NCI-H82 treated with DMSO at 0.1 percent for 48 hours (cell line): ENCODE measurements around the gene KRT82.

Source experiments
- DNase-seq: peaks from one replicate; lab custom pipeline; 2025; ENCODE audit not compliant: unreplicated experiment; lab: John Stamatoyannopoulos, UW

Gene KRT82

GRCh38 chr12:52389313-52390207, 16.6 kb downstream of the KRT82 start:
- no peak for DNase-seq

- DNase-seq = no peak
Measured at GRCh38 chr12:52387859-52388258, 18.3 kb downstream of the KRT82 start.

GRCh38 chr12:52385226-52385702, 20.9 kb downstream of the KRT82 start, which contains the start of gene KRT84:
TSS of gene KRT84 (minus strand) at chr12:52385652. CDS start at chr12:52385585, 67 bp downstream.
- no peak for DNase-seq

GRCh38 chr12:52383331-52383730, 22.8 kb downstream of the KRT82 start:
- DNase-seq = no peak

GRCh38 chr12:52382854-52383253, 23.3 kb downstream of the KRT82 start:
- no peak for DNase-seq

GRCh38 chr12:52381206-52381605, 24.9 kb downstream of the KRT82 start:
- DNase-seq = no peak

GRCh38 chr12:52380271-52380694, 25.9 kb downstream of the KRT82 start:
- no peak for DNase-seq

- DNase-seq = no peak
Measured at GRCh38 chr12:52379536-52379935, 26.6 kb downstream of the KRT82 start.

- DNase-seq = no peak
Measured at GRCh38 chr12:52378091-52378490, 28.0 kb downstream of the KRT82 start.

GRCh38 chr12:52377266-52377665, 28.9 kb downstream of the KRT82 start:
- no peak for DNase-seq

GRCh38 chr12:52372216-52373154, 33.6 kb downstream of the KRT82 start:
- DNase-seq = peak; percentile 26

GRCh38 chr12:52371716-52372115, 34.4 kb downstream of the KRT82 start:
- no peak for DNase-seq

- DNase-seq = no peak
Measured at GRCh38 chr12:52370926-52371608, 35.1 kb downstream of the KRT82 start.

GRCh38 chr12:52369809-52370208, 36.3 kb downstream of the KRT82 start:
- no peak for DNase-seq

GRCh38 chr12:52369211-52369610, 36.9 kb downstream of the KRT82 start:
- no peak for DNase-seq

- DNase-seq = no peak
Measured at GRCh38 chr12:52368508-52368907, 37.6 kb downstream of the KRT82 start.

- no peak for DNase-seq
Measured at GRCh38 chr12:52367876-52368275, 38.3 kb downstream of the KRT82 start.

GRCh38 chr12:52366738-52367485, 39.2 kb downstream of the KRT82 start, which contains the start of gene KRT85:
TSS of gene KRT85 (minus strand) at chr12:52367481. CDS start at chr12:52367405, 76 bp downstream.
- no peak for DNase-seq

GRCh38 chr12:52364901-52365489, 41.1 kb downstream of the KRT82 start:
- DNase-seq = no peak

- no peak for DNase-seq
Measured at GRCh38 chr12:52364061-52364460, 42.1 kb downstream of the KRT82 start.
